Osteocyte (in vitro differentiated cells): ENCODE results near the gene ASIC2. TPM values are rescaled to one million over a fixed set of nuclear protein-coding genes. Genes with fewer than 3 reads are reported as not detected.

Source experiments
- DNase-seq: peaks from one replicate; pipeline ENCODE4 v3.0.0; 2021; ENCODE audit warnings: mixed read lengths; ENCODE audit not compliant: unreplicated experiment; ENCODE audit errors: extremely low spot score
- H3K27ac Mint-ChIP-seq: one replicate; pipeline ENCODE4 v1.8.0; 2021; ENCODE audit warnings: mild to moderate bottlenecking, mixed read lengths; ENCODE audit not compliant: unreplicated experiment
- H3K27me3 Mint-ChIP-seq: one replicate; pipeline ENCODE4 v1.8.0; 2021; ENCODE audit warnings: mixed read lengths; ENCODE audit not compliant: unreplicated experiment
- H3K36me3 Mint-ChIP-seq: one replicate; pipeline ENCODE4 v1.8.0; 2021; ENCODE audit warnings: mixed read lengths; ENCODE audit not compliant: unreplicated experiment
- H3K4me1 Mint-ChIP-seq: one replicate; pipeline ENCODE4 v1.8.0; 2021; ENCODE audit warnings: mixed read lengths; ENCODE audit not compliant: unreplicated experiment
- H3K4me3 Mint-ChIP-seq: one replicate; pipeline ENCODE4 v1.8.0; 2021; ENCODE audit warnings: mild to moderate bottlenecking, moderate library complexity, mixed read lengths; ENCODE audit not compliant: unreplicated experiment
- H3K9me3 Mint-ChIP-seq: one replicate; pipeline ENCODE4 v1.8.0; 2021; ENCODE audit warnings: mixed read lengths; ENCODE audit not compliant: unreplicated experiment
- CTCF ChIP-seq: fragments of 200-600 bp; sonication (generic); IDR thresholded peaks from 2 replicates; pipeline ENCODE4 v1.5.0; 2021; ENCODE audit warnings: antibody characterized with exemption, mild to moderate bottlenecking, moderate library complexity
- total RNA-seq: library from RNA; stranded (reverse); gene quantifications from 2 replicates; pipeline ENCODE4 v1.2.1, GENCODE V29; 2021

Gene ASIC2
- total RNA-seq, 1 donor from 2014 or later = not detected

DNA sequence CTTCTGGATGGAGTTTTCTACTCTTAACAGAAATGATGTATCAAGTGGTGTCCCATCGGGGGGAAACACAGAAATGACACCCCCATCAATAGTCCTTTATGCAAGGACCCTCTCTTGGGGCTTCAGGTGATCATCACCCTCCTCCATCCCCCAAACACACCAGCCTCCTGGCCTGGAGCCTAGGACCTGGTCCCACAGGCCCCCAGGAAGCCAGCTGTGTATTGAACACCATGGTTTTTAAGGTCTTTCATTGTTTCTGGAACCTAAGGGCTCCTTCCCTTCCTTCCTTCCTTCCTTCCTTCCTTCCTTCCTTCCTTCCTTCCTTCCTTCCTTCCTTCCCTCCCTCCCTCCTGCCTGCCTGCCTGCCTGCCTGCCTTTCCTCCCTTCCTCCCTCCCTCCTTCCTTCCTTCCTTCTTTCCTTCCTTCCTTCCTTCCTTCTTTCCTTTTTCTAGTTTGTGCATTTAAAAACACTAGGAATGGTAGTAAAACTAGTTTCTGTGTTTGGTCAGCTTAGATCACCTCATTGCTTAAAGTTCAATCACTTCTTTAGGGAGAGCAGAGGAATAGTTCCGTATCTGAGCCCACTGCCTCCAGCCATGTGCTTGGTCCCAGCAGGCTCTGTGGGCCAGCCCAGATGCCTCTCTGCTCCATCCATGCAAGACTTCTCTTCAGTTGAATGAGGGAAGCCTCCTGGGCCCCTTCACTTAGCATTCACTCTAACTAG, 23.6 kb downstream of the ASIC2 start:
- no peaks in the 10 kb centered on the region for H3K4me1 Mint-ChIP-seq
- H3K27me3 Mint-ChIP-seq = no peaks in the 10 kb centered on the region
- DNase-seq = no peak
- no peak for TF ChIP-seq CTCF
- H3K27ac Mint-ChIP-seq = no peak overlapping the region
- H3K36me3 Mint-ChIP-seq = no peaks in the 10 kb centered on the region
- no peak overlapping the region for H3K4me3 Mint-ChIP-seq
- H3K9me3 Mint-ChIP-seq = peaks cover 4% of the 10 kb centered on the region

DNA sequence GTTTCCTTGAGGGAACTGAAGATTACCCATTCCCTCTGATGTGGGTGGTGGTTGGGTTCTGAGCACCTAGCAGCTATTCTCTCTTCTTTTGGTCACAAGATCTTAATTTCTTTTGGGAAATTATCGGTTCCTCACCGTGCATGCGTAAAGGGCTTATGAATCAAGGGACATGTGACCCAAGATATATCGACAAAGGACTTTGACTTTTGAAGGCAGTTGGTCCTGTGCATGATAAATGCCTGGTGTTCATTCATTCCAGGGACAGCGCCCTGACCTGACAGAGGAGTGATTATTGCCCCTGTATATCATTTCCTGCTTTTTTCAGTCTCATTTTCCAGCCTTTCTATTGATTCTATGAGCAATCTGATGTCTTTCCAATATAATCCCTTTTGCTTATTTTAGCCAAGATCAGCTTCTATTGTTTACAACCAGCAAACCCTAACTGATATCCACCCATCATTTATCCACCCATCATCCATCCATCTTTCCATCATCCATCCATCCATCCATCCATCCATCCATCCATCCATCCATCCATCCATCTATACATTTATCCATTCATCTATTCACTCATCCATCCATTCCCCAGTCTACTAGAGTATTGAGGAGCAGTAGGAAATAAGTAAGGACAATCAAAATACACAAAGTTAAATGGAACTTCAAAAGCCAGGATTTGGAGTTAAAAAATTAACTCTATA, 25.1 kb downstream of the ASIC2 start:
- Mint-ChIP-seq H3K9me3 (peaks cover 4% of the 10 kb centered on the region), H3K27me3 (no peaks in the 10 kb centered on the region), H3K36me3 (no peaks in the 10 kb centered on the region), H3K4me3 (no peak overlapping the region), H3K4me1 (no peaks in the 10 kb centered on the region), H3K27ac (no peak overlapping the region)
- no peak for TF ChIP-seq CTCF
- DNase-seq = no peak

DNA sequence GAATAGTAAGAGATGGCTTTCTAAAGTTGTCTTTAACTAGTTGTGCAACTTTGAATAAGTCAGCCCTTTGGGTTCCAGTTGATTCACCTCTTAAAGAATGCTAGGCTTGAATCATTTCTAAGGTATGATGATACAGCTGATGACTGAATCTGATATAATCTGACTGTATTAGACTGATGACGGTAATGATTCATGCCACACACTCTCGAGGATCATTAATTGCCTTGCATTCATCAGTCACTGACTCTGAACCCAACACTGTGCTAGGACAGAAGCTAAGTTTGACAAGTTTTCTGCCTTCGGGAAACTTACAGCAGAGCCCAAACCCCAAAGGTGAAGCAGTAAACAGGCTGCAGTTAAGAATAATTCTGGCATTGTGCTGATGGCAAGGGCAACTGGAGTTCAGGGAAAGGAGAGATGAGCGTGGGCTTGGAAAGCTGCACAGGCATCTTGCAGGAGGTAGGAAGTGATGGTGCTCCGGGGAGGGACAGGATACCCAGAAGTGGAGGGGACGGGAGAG, 25.8 kb downstream of the ASIC2 start:
- Mint-ChIP-seq H3K4me1 (no peaks in the 10 kb centered on the region), H3K9me3 (peaks cover 4% of the 10 kb centered on the region), H3K4me3 (no peak overlapping the region), H3K27me3 (no peaks in the 10 kb centered on the region), H3K36me3 (no peaks in the 10 kb centered on the region), H3K27ac (no peak overlapping the region)
- no peak for TF ChIP-seq CTCF
- DNase-seq = no peak

- TF ChIP-seq CTCF = no peak
- H3K27me3 Mint-ChIP-seq = no peaks in the 10 kb centered on the region
- no peaks in the 10 kb centered on the region for H3K4me1 Mint-ChIP-seq
- H3K9me3 Mint-ChIP-seq = peaks cover 4% of the 10 kb centered on the region
- no peak overlapping the region for H3K4me3 Mint-ChIP-seq
- H3K36me3 Mint-ChIP-seq = no peaks in the 10 kb centered on the region
- H3K27ac Mint-ChIP-seq = no peak overlapping the region
- no peak for DNase-seq
These were observed 26.5 kb downstream of the ASIC2 start for GRCh38 chr17:33266611-33267010.

DNA sequence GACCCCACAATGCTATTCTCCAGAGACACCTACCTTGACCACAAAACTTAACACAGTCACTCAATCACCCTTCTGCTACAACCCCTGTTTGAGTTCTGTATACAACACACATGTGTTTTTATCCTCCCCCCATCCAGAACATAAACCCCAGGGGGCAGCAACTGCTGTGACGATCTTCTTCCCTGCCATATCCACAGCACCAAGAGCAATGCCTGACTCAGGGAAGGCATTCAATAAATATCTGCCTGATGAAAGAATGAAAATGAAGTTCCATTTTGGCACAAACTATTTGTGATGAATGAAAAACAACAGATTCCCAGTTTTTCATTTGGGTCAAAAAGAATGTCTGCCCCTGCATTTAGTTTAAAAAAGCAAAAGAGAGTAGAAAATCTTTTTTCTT, 27.0 kb downstream of the ASIC2 start:
- peaks cover 4% of the 10 kb centered on the region for H3K9me3 Mint-ChIP-seq
- H3K27me3 Mint-ChIP-seq = no peaks in the 10 kb centered on the region
- H3K36me3 Mint-ChIP-seq = no peaks in the 10 kb centered on the region
- no peak overlapping the region for H3K4me3 Mint-ChIP-seq
- no peak overlapping the region for H3K27ac Mint-ChIP-seq
- TF ChIP-seq CTCF = no peak
- no peaks in the 10 kb centered on the region for H3K4me1 Mint-ChIP-seq
- no peak for DNase-seq
